Ureter (tissue), 1 donor: ENCODE data around the gene PODN. TPM values are rescaled to one million over a fixed set of nuclear protein-coding genes. Genes with fewer than 3 reads are reported as not detected.

ENCODE experiments used
- DNase-seq: peaks from one replicate; pipeline ENCODE4 v3.0.0-alpha.2; 2020; ENCODE audit warnings: low spot score
- total RNA-seq: library from RNA; stranded (reverse); gene quantifications from one replicate; pipeline ENCODE4 v1.2.4, GENCODE V29; 2023
- donor health status: DM: yes; HTN: yes; CAD: no.

The PODN gene
- total RNA-seq, 1 donor from 2014 or later: 20.9 TPM

DNA sequence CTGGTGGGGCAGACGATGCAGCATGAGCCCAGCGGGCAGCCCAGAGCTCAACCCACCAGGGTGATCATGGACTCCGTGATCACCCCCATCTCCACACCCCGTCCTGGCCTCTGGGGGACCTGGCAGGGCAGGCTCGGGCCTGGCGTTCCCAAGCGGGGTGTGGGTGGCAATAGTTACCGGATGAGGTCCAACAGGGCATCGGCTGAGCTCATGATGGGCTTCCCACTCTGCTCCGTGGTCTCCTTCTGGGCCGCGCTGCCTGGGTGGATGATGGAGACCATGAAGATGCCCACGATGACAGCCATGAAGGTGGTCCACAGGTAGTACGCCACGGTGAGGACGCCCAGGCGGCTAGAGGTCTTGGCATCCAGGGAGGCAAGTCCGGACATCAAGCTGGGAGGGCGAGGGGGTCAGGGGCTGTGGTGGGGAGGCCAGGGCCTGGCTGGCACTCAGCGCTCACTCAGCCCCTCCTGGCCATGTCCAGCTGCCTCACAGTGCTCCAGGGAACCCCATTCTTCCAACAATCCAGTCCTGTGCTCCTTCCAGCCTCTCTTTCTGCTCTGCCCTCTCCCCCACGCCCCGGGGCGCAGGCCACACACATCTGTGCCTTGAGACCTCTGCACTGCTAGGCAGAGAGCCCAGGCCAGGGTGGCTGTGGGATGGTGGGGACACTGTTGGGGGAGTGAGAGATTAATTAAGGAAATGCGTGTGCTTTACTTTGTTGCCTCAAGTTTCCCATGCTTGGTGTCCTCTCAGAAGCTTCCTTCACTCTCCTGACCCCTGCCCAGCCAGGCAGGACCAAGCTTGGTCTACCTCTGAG is 52.8 kb downstream of the PODN start:
- DNase-seq: no peak

DNA sequence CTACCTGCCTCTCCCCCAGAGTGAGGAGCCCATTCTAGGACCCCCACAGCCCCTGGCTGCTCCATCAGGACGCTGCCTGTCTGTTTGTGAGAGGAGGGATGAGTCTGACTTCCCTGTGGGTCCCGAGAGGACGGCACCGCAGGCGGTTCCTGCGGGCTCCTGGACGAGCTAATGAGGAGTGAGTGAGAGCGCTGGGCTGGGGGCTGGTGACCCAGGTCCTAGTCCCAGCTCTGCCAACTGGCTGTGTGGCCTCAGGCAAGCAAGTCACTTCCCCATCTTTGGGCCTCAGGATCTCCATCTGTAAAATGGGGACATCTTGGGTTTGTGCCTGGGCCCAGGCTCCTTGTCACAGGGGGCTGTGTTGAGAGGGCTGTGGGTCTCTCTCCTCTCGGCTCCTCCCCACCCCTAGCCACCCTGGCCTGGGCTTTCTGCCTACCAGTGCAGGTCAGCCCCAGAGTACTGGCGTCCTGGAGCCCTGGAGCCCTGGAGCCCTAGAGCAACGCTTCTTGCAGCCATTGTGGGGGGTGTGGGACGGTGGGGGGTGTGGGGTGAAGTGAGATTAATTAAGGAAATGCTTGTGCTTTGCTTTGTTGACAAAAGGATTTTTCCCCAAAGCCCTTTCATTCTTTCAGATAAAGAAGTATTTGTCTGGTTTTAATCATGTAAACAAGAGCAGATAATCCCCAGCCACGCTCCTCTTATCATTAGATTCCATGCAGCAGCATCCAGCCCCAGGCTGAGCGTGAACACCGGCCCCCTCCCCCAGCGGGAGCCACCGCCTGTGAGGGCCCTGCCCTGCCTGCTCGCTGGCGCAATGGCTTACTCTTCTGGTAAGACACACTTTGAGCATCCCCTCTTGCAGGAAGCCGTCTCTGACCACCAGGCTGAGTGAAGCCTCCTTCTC is 53.6 kb downstream of the PODN start:
- DNase-seq: no peak

DNA sequence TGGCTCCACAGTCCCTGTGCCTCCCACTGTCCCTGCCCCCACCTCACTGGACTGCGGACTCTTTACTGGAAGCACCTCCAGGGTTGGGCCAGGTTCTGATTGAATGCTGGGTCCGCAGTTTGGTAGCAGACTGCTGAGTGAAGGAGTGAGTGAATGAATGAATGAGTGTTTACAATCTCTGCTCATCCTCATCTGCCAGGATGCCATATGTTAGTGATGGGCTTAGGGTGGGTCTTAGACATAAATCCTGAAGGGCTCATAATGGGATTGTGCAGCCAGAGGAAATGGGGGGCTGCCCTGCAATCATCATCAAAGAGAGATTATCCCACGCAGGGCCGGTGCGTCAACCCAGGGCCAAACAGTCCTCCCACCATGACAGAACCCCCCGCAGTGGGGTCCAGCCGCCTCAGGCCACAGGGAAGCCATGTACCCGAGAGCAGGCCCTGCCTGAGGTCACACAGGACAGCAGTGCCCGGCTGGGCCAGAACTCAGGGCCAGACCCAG is 54.3 kb downstream of the PODN start:
- DNase-seq: no peak

DNA sequence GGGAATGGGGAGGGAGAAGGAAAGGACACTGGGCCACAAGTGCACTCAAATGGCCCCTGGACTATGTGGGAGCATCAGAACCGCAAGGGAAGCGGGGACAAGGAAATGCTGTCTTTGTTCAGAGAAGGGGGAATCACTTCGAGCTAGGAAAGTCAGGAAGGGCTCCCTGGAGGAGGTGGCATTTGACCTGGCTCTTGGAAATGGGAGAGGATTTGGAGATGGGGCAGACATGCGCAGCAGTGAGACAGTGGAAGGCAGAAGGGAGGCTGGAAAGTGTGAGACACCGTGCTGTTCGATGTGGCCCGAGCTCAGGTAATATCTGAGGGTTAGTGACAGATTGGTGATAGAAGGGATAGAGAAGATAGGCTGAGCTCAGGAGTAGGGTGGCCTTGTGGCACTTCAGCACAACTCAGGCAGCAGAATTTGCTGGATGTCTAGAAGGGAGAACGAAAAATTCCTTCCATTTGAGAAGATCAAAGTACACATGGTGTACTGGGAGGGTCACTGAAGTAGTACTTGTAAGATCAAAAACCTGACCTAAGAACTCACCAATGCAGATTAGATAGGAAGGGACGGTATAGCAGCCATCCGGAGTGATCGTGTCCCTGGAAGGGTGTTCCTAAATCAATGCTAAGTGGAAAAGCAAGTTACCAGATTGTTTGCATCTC is 55.1 kb downstream of the PODN start:
- no peak for DNase-seq

DNA sequence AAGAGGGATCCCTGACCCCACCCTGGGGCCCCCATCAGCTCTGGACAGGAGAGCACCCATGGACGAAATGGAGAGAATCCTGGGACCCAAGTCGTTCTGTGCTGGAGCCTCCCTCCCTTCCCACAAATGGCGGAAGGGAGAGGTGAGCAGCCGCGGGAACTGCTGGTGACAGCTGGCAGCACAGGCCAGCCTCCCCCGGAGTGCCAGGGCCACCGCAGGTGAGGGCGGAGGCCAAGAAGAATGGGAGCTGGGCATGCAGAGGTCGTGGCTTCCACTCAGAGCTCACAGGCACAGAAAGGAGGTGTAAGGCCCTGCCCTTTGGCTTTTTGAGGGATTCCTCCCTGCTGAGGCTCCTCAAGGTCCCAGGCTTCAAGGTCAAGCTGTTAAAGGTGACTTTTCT is 55.8 kb downstream of the PODN start:
- no peak for DNase-seq

DNA sequence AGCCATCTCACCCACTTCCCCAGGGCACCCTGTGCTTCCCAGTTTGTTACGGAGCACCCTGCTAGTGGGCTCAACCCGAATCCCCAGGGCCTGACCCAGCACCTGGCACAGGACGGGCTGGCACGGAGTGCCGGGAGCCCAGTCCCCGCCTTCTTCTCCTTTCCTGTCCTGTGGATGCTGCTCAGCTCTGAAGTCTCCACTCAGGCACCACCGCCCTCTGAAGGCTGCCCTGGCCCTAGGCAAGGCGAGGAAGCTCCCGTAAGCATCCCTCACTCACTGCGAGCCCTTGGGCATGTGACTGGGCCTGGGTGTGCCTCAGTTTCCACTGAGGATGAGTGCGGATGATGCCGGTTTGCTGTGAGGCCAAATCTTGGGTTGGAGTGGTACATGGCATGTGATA is 58.6 kb downstream of the PODN start:
- DNase-seq: no peak

DNA sequence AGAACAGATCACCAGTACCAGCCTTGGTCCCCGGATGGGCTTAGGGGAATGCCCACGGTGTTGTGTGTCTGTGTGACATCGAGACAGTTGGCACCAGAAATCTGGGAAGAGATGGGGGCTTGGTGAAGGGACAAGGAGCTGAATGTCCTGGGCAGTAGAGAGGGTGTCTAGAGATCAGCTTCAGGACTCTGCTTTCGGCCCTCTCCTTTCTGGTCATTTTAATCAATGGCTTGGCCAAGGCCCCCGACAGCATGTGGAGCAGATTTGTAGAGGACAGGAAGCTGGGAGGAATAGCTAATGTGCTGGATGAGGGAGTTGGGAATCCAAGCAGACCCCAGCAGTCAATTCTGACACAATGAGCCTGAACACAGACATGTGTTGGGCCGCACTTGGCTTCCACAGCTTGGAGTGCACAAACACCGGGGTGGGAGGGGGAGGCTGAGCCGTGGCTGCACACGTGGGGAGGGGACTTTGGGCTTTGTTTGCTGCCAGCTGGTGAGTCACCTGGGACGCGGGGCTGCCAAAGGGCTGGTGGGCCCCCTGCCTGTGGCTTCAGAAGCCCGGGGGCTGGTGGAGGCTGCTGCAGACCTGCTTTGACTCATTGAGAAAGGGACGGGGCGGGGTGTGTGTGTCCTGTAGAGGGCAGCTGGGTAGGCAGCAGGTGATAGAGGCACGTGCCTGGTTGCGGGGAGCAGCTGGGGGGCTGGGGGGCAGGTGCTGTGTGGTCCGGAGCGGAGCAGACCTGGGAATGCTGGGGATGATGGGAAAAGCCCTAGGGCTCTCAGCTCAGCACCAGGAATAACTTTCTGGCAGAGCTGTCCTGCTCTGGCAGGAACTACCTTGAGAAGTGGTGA is 59.5 kb downstream of the PODN start:
- no peak for DNase-seq

DNA sequence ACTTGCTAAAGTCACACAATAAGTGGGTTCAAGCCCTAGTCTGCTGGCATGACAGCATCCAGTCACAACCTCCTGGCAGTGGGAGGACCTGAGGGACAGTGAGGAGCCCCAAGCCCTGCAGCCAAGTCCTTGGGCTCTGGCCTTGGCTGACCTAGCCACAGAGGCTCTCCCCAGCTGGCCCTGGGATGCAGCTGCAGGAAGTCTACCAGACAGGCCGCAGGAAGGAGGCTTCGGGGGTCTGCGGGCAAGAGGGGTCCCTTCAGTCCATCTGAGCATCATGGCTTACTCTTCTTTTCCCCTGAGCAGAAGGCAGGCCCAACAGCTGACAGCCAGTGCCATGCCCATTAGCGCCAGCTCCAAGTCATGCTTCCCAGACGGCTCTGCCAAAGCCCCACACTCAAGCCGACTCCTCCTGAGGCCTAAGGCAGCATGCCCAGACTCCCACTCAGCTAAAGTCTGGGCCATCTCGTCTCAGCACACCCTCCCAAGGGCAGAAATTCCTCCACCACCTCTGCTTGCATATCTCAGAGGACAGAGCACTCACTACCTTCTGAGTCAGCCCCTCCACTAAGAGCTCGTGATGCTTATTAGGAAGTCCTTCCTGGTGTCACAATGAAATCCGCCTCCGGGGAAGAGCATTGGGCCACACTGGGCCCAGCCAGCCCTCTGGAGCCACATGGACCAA is 60.3 kb downstream of the PODN start:
- no peak for DNase-seq

DNA sequence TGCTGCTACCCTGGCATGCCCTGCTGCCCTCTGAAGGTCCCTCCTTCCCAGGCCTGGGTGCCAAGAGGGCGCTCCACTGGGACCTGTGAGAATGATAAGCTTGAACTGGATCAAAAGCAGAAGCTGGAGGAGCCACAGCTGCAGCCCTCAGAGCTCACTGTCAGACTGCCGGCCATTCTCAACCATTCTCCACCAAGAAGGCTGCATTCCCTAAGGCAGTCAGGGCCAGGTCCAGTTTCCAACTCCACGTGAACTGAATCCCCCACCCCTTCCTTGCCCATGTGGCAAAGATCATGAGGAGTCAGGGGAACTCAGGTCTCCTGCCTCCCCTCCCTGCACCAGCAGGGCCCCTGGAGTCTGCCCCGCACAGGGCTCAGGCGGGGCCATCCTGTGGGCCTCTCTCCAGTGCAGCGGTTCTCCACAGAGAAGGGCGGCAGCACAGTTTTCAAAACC is 61.0 kb downstream of the PODN start:
- no peak for DNase-seq

DNA sequence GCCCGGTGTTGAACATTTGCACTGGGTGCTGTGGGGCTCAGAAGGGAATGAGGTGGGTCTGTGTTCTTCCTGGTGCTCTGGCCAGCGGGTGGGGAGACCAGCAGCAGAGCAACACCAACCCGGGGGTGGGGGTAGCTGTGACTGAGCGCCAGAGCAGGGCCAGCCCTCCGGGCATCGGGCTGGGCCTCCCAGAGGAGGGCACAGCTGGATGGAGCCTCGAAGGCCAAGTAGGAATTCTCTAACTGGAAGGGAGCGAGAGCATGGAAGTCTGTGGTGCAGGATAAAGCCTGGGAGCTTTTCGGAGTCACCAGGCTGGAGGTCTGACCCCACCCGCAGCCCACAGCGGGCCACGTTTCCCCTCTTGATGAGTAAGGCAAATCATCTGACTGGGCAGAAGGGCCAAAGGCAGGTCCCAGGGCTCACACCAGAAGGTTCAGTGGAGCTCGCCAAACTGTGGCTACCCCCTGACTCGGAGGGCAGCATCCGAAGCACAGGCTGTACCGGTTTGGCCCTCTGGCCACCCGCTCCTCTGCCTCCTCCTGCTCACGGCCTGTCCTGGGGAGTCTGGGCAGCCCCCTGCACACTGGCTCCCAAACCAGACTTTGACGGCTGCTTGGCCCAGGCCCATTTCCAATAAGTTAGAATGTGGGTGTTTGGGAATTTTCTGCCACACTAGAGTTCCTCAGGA is 61.6 kb downstream of the PODN start:
- DNase-seq: no peak

DNA sequence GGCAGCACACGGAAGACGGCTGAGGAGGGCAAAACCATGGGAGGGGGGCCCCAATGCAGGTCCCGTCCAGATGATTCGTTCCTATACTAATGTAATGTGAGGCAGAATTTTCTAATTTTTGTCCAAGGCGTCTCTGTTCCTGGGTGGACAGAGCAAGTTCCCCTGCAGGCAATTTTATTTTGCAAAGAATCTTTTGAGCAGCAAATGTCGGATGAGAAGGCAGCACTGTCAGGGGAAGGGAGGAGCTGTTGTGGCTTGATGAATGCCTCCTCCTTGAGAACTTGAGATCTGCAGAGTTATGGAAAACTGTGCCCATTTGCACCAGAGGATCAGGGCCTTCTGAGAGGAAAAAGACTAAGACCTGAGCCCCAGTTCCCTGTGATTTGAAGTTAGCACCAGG is 63.1 kb downstream of the PODN start:
- DNase-seq: no peak

DNA sequence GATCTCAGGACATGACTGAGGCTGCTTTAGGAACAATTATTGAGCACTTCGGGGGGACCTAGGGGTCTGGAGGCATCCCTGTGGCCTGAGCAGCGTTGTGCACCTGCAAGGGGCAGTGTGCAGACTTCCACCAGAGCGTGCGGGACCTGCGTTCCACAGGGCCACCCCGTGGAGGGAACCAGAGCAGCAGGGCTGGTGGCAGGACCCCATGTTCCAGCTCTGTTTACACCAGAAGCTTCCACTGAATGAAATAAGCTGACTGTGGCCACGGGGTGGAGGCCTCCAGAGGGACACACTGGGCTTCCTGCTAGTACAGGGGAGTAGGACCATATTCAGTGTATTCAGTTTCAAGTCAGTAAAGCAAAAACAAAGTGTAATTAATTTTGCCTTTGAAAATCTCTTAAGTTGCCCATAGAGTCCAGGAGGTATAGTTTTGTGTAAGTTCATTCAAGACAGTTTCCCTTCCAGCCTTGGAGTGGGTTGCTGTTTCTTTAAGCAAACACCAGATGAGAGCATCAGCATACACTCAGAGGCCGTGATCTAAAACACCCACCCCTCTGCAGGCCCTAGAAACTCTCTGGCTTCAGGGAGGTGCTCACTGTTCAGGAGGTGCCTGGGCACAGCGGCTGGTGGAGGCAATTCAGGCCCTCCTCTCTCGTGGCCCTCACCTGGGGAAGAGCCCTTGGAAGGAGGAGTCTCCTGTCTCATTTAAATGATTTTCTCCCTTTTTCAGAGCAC is 63.8 kb downstream of the PODN start:
- DNase-seq: no peak

DNA sequence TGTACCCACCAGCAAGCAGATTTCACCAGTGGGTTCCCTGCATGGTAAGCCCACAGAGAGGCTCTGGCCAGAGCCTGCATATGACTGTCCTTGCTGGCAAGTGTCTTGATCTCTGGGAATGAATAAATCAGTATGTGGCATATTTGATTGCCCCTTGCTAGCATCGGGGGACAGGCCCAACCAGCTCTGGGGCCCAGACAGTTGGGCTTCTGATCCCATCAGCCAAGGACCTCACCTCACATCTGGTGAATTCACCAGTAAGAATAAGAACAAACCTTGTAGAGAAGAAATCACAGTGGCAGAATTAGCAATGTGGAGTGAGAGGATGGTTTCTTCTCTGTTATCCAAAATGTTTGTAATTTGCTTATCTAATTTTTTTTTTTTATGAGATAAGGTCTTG is 64.5 kb downstream of the PODN start:
- no peak for DNase-seq

DNA sequence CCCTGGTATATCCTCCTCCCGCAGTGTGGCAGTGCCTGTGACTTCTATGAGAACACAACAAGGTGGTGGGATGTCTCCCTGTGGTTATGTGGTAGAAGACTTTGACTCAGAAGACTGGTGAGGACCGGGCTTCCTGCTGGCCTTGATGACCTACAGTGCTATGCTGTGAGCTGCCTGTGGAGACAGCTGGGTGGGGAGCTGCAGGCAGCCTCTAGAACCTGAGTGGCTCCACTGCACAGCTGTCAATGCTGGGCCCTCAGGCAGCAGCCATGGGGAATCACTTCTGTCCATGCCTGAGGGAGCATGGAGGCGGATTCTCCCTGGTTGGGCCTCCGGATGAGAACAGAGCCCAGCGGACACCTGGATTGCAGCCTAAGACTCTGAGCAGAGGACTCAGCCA is 65.5 kb downstream of the PODN start:
- no peak for DNase-seq

DNA sequence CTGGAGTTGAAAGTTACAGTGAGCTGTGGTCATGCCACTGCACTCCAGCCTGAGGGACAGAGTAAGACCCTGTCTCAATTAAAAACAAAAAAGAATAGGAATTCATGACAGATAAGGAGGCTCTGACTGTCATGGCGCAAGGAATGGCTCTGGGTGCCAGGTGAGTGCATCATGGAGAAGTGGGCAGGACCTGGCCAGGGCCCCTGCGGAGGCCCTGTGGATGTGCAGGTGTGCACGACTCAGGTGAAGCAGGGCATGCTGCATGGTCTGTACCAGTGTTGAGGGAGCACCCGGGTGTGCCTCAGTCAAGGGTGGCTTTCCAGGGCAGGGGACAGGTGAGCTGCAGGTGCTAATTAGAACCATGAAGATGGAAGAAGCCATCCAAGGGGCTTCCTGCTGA is 66.4 kb downstream of the PODN start:
- no peak for DNase-seq

DNA sequence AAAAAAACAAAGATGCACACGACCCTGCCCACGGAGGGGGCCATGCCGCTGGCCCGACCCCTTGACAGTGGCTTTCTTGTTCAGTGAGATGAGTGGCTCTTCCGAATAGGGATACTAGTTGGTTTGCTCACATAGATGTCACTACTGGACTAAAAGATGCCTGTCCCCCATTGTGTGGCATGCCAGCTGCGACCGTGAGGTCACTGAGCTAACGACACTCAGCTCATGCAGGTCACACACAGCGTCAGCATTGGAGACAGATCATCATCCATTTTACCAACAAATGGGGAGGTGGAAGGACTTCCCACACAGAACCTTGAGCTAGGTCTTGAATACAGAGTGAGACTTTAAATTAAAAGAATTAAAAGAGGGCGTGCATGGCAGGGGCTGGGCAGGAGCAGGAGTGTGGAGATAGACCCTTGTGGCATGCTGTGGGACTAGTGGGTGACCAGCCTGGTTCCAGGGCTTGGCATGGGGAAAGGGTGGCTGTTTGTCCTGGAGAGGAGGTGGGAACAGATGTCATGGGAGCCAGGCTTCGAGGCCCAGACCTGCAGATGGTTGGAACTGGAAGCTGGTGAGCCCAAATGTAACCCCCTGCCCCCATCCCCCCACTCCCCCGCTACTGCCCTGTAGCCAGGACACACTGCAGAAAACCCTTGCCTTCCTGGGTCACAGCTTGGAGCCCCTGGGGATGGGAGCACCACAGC is 68.0 kb downstream of the PODN start:
- DNase-seq: no peak

DNA sequence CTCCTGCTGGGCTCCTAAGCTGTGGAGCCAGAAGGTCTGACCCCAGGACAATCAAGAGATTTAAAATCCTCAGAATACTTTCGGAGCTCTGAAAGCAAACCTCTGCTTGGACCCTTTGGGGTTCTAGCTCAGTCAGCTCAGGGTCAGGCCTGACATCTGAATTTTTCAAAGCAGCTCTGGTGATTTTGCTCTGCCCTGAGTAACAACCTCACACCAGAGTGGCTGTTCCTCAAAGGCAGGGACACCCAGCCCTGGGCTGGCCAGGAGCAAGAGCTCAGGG is 68.5 kb downstream of the PODN start:
- no peak for DNase-seq

DNA sequence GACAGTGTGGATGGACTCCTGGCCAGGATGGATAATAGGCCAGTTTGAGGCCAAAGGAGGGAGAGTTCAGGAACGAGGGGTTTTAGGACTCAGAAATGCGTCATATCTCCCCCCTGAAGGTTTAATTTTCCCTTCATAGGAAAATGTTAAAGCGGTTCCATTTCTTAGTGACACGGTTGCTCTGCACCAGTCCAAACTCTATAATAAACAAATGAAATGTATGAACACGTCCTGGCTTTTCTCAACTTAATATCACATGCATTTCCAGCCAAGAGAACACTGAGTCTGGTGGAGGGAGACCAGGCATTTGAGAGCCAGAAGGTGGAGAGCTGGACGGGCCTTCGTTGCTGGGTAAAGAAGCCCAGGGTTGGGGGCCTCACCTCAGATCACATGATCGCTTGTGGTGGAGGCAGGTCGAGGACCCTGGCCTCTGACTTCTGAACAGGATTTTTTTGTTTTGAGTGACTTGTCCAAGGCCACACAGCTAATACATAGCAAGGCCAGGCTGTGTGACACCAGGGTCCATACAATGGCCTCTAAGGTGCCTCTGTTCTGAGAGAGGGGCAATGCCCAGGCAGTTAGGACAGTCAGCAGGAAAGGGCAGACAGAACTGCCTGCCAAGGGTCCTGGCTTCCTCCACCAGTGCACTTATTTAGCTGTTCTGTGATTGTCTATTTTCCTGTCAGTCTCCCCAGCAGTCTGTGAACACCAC is 69.0 kb downstream of the PODN start:
- DNase-seq: no peak
